Left lung (tissue), 10 donors: ENCODE measurements around the gene NIPA2. TPM values are rescaled to one million over a fixed set of nuclear protein-coding genes. Genes with fewer than 3 reads are reported as not detected.

ENCODE experiments used
- ATAC-seq: fragments of 200-7000 bp; cut with Tn5 transposase; one replicate; pipeline ENCODE4 v1.9.1; 2020; ENCODE audit warnings: moderate library complexity
- DNase-seq, 4 donors: peaks; one replicate each; pipeline ENCODE4 v3.0.0-alpha.2; 2013 to 2020
- H3K27ac ChIP-seq, 2 donors: fragments of 200-600 bp; sonication (generic) in 1 of 2; one replicate each; pipeline versions ENCODE4 v1.5.0 to v1.8.0; 2020 to 2021
- H3K27me3 ChIP-seq, 2 donors: fragments of 200-600 bp; sonication (generic) in 1 of 2; one replicate each; pipeline versions ENCODE4 v1.5.0 to v1.8.0; 2020 to 2021
- H3K36me3 ChIP-seq, 2 donors: fragments of 200-600 bp; sonication (generic) in 1 of 2; one replicate each; pipeline versions ENCODE4 v1.5.0 to v1.8.0; 2020 to 2021
- H3K4me1 ChIP-seq, 2 donors: fragments of 200-600 bp; one replicate each; pipeline ENCODE4 v1.8.0; 2021
- H3K4me3 ChIP-seq, 2 donors: fragments of 200-600 bp; sonication (generic) in 1 of 2; one replicate each; pipeline versions ENCODE4 v1.5.0 to v1.8.0; 2020 to 2021; ENCODE audit warnings: mild to moderate bottlenecking in 1 of 2
- H3K9me3 ChIP-seq, 2 donors: fragments of 200-600 bp; sonication (generic) in 1 of 2; one replicate each; pipeline versions ENCODE4 v1.5.0 to v1.8.0; 2020 to 2021
- intact Hi-C, 2 donors: fragments of 100-400 bp; cut with DNase I; formaldehyde crosslinking; loops; one replicate each; pipeline versions ENCODE4 v1.11.2 to v1.14.2; 2022
- polyA plus RNA-seq, 6 donors: library from polyadenylated mRNA; unstranded; fragments of 120-200 nt; gene quantifications; one replicate each; pipeline ENCODE4 v1.2.1, GENCODE V29; 2013; ENCODE audit not compliant: insufficient read length in 6 of 6
- total RNA-seq, 2 donors: library from RNA; stranded (reverse); fragmentation: NEBNext Ultra II Directional; extraction: Animal tissue kit (Norgen Biotek cat#: 25700); gene quantifications; one replicate each; pipeline ENCODE4 v1.2.1, GENCODE V29; 2021
- TF ChIP-seq, protein P1 (sequence below), 2 donors: fragments of 200-600 bp; sonication (generic) in 1 of 2; IDR thresholded peaks; one replicate each; pipeline versions ENCODE4 v1.5.0 to v1.8.0; 2021; ENCODE audit warnings: antibody characterized with exemption in 2 of 2
- donor health status: DM: no; HTN: yes; CAD: no.
- donor health status: DM: no; HTN: no; CAD: no.

Gene NIPA2
- total and polyA plus RNA-seq, 8 donors: 38.3 to 69.0 (median 43.9) TPM

DNA sequence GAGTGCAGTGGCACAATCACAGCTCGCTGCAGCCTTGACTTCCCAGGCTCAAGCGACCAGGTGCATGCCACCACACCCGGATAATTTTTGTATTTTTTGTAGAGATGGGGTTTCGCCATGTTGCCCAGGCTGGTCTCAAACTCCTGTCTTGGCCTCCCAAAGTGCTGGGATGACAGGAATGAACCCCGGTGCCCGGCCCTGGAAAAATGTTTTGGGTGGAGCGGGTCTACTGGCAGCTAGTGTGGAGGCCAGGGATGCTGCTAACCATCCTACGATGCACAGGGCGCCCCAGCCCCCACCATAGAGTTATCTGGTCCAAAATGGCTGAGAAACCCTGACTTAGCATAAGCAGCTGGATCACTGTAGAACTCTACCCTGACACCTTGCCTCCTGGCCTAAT, 35.4 kb downstream of the NIPA2 start:
- no peaks in the 10 kb centered on the region for H3K27me3 ChIP-seq
- ATAC-seq: no peak
- intact Hi-C loops: no loop called here

DNA sequence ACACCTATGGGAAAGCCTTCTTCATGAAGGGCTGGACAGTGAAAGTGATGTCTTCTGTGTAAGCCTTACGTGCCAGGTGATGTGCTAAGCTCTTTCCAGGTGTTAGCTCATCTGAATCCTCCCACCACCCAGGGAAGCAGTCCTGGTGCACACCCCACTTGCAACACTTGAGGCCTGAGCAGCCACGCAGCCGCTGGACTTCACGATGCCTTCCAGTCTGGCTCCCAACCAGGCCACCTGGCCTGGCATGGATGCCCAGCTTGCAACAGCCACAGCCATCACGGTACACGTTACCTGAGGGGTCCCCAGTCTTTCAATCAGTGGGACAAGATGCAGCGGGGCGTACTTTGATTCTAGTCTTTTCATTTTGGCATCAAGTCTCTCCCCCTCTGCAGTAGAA, 35.8 kb downstream of the NIPA2 start:
- no peaks in the 10 kb centered on the region for H3K27me3 ChIP-seq
- intact Hi-C loops: no loop called here
- peaks cover 4 to 100% of the 10 kb centered on the region in 2 donors for H3K36me3 ChIP-seq
- DNase-seq (no peak), ATAC-seq (no peak)
- no peak overlapping the region for H3K27ac ChIP-seq
- no peak overlapping the region for H3K4me3 ChIP-seq
- no peaks in the 10 kb centered on the region for H3K9me3 ChIP-seq
- H3K4me1 ChIP-seq: no peaks in the 10 kb centered on the region
- TF ChIP-seq, protein P1, sequence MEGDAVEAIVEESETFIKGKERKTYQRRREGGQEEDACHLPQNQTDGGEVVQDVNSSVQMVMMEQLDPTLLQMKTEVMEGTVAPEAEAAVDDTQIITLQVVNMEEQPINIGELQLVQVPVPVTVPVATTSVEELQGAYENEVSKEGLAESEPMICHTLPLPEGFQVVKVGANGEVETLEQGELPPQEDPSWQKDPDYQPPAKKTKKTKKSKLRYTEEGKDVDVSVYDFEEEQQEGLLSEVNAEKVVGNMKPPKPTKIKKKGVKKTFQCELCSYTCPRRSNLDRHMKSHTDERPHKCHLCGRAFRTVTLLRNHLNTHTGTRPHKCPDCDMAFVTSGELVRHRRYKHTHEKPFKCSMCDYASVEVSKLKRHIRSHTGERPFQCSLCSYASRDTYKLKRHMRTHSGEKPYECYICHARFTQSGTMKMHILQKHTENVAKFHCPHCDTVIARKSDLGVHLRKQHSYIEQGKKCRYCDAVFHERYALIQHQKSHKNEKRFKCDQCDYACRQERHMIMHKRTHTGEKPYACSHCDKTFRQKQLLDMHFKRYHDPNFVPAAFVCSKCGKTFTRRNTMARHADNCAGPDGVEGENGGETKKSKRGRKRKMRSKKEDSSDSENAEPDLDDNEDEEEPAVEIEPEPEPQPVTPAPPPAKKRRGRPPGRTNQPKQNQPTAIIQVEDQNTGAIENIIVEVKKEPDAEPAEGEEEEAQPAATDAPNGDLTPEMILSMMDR (IDR thresholded peaks at IDR 0.05): no peak

More for the DNA sequence above, 35.4 kb downstream of the NIPA2 start:
- Histone ChIP-seq H3K4me1 (no peaks in the 10 kb centered on the region), H3K36me3 (peaks cover 4 to 100% of the 10 kb centered on the region in 2 donors), H3K9me3 (no peaks in the 10 kb centered on the region), H3K4me3 (no peak overlapping the region), H3K27ac (no peak overlapping the region)
- TF ChIP-seq, protein P1 (IDR thresholded peaks at IDR 0.05): no peak
- DNase-seq: no peak

DNA sequence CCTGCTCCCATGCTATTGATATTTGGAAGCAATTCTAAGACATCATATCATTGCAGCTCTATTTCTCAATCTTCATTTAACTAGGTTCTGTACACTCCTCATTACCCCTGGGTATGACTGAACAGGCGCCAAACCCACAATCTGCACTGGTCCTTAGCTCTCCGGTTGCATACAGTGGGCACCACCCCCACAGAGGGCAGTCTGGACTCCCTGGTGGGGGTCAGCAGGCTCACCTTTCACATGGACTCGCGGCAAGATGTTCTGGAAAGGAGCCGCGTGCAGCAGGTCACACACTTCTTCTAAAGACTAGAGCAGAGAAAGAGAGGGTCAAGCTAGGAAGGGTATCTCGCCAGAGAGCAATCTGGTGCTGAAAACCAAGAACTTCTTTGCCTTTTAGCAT, 36.5 kb downstream of the NIPA2 start:
- Histone ChIP-seq H3K9me3 (no peaks in the 10 kb centered on the region), H3K4me1 (no peaks in the 10 kb centered on the region), H3K36me3 (peaks cover 4 to 100% of the 10 kb centered on the region in 2 donors), H3K27ac (no peak overlapping the region), H3K4me3 (no peak overlapping the region), H3K27me3 (no peaks in the 10 kb centered on the region)
- intact Hi-C loops: no loop called here
- DNase-seq (no peak), ATAC-seq (no peak)
- TF ChIP-seq, protein P1 (IDR thresholded peaks at IDR 0.05): no peak

DNA sequence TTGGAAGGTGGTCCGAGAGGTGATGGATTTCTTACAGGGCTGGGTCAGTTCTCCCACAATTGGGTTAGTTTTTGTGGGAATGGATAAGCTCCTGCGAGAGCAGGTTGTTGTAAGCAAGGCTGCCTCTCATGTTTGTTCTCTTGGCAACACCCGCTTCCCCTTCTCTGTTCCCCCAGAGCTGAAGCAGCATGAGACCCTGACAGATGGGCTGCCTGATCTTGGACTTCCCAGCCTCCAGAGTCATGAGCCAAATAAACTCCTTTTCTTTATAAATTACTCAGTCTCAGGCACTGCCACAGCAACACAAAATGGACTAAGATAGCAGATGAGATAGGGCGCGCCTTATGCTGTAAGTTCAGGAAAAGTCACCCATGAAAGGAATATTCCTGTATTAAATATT, 38.7 kb downstream of the NIPA2 start:
- peaks cover 12 to 100% of the 10 kb centered on the region in 2 donors for H3K36me3 ChIP-seq
- intact Hi-C loops: no loop called here
- no peaks in the 10 kb centered on the region for H3K4me1 ChIP-seq
- H3K27me3 ChIP-seq: no peaks in the 10 kb centered on the region
- ATAC-seq (no peak), DNase-seq (no peak)
- no peaks in the 10 kb centered on the region for H3K9me3 ChIP-seq
- H3K27ac ChIP-seq: no peak overlapping the region
- TF ChIP-seq, protein P1 (IDR thresholded peaks at IDR 0.05): no peak
- H3K4me3 ChIP-seq: no peak overlapping the region

DNA sequence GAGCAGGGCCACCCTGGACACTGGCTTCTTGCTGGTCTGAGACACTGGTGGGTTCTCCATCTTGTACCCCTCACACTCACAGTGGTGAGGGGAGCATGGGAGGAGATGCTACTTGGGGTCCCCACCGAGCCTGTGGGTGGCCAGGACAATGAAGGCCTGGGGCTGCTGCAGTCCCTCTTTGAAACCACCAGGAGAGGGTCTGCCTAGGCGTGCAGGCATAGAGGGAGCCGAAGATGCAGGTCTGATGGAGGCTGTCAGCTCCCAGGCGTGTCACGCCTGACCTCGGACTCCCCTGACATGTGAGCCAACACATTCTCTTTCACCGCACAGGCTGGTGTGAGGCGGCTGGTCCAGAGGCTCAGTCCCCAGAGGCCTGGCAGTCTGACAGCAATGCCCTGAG, 39.1 kb downstream of the NIPA2 start:
- no peaks in the 10 kb centered on the region for H3K4me1 ChIP-seq
- ATAC-seq (no peak), DNase-seq (no peak)
- TF ChIP-seq, protein P1 (IDR thresholded peaks at IDR 0.05): no peak
- no peak overlapping the region for H3K27ac ChIP-seq
- no peaks in the 10 kb centered on the region for H3K27me3 ChIP-seq
- H3K36me3 ChIP-seq: peaks cover 8 to 100% of the 10 kb centered on the region in 2 donors
- H3K9me3 ChIP-seq: no peaks in the 10 kb centered on the region
- H3K4me3 ChIP-seq: no peak overlapping the region
- intact Hi-C loops: no loop called here
